Measurements from ENCODE around the gene SPDYE5. TPM values are rescaled to one million over a fixed set of nuclear protein-coding genes. Genes with fewer than 3 reads are reported as not detected.
"Not testable (repeated sequence)": the region's sequence is repeated elsewhere in the genome, so short reads cannot be mapped to it uniquely, and the experiment has no call there.

The SPDYE5 gene, protein sequence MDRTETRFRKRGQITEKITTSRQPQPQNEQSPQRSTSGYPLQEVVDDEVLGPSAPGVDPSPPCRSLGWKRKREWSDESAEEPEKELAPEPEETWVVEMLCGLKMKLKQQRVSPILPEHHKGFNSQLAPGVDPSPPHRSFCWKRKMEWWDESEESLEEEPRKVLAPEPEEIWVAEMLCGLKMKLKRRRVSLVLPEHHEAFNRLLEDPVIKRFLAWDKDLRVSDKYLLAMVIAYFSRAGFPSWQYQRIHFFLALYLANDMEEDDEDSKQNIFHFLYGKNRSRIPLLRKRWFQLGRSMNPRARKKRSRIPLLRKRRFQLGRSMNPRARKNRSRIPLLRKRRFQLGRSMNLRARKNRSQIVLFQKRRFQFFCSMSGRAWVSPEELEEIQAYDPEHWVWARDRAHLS
- total RNA-seq (not detected), polyA plus RNA-seq (under 1 TPM in 1 of 4 donors, not detected in 3; 0.15 TPM)

DNA sequence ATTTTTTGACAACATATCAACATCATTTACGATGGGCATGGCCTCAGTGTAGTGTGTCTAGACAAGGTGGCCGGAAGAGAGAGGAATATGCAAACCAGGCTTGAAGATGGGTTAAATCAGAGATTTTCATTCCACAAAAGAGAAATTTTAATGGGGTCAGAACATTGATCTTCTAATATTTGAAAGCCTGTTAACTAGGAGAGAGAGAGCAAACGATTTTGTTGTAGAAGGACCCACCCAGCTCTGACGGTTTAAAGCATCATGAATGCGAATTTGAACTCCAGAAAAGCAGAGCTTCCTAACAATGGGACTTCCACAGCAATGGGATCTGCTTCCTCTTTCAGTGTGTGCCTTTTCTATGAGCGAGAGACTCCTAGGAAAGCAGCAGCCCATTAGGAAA, at the start of gene SPDYE5:
Gene SPDYE5 (plus strand): TSS at position 301 of the 400 bp plus-strand sequence. CDS start 1,728 bp downstream, outside the sequence.
- H3K27me3 Mint-ChIP-seq; H3K9me3 Mint-ChIP-seq; H3K9me3 ChIP-seq (ENCODE audit: control insufficient read depth in 2 of 2, low read length in 2 of 2); H3K36me3 ChIP-seq (ENCODE audit: control insufficient read depth, insufficient read depth, low read length); DNase-seq; H3K4me3 Mint-ChIP-seq; H3K27ac ChIP-seq (ENCODE audit: insufficient read depth, low read length, poor library complexity, severe bottlenecking); ATAC-seq (ENCODE audit: low read depth in 2 of 2); H3K27me3 ChIP-seq (ENCODE audit: control insufficient read depth, insufficient read depth, low read length); H3K4me3 ChIP-seq (ENCODE audit: low read depth, low read length); H3K27ac Mint-ChIP-seq; H3K4me1 ChIP-seq (ENCODE audit: control insufficient read depth, insufficient read depth, low read length, poor library complexity, severe bottlenecking); H3K4me1 Mint-ChIP-seq; H3K36me3 Mint-ChIP-seq: not testable (repeated sequence)

DNA sequence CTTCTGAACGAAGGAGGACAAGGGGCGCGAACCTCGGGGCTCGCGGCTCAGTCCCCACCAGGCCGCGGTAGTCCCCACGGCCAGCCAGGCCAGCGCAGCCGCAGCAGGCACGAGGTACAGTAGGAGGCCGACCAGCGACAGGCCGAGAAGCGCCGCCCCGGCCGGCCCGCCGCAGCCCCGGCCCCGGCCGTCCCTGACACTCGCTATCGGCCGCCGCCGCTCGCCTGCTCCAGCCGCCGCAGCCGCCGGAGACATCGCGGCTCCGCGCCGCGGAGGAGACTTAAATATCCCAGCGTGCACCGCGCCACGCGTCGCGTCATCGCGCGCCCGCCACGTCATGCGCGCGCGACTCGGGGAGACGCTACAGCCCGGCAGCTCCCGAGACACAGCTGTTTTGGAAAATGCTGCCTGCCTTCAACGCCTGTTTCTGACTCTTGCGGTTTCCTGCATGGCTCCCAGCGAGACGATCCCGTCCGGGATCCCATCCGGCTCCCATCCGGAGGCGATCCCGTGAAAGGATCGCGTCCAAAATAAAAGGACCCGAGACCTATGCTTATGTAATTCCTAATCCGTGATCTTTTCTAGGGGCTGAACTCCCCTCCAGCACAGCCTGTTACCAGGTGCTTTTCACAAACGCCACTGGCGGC, 49.5 kb upstream of the SPDYE5 start:
- not testable (repeated sequence) for H3K4me1 ChIP-seq (ENCODE audit: control insufficient read depth, insufficient read depth, low read length, poor library complexity, severe bottlenecking); H3K27me3 Mint-ChIP-seq; H3K9me3 Mint-ChIP-seq; H3K9me3 ChIP-seq (ENCODE audit: control insufficient read depth in 2 of 2, low read length in 2 of 2); H3K27me3 ChIP-seq (ENCODE audit: control insufficient read depth, insufficient read depth, low read length)
- Mint-ChIP-seq H3K36me3 (peaks cover 25% of the 10 kb centered on the region), H3K27ac (peak overlapping the region; percentile 84 to 94 (median 94)), H3K4me3 (peak overlapping the region; percentile 88 to 98 (median 95)), H3K4me1 (peaks cover 0 to 29% (median 15%) of the 10 kb centered on the region in 4 donors)
- DNase-seq (peak; percentile 12 to 65 (median 23)), ATAC-seq (ENCODE audit: low read depth in 2 of 2) (peak; percentile 95 to 98)
- Histone ChIP-seq H3K36me3 (ENCODE audit: control insufficient read depth, insufficient read depth, low read length) (peaks cover 22% of the 10 kb centered on the region), H3K4me3 (ENCODE audit: low read depth, low read length) (peak overlapping the region; percentile 75), H3K27ac (ENCODE audit: insufficient read depth, low read length, poor library complexity, severe bottlenecking) (peak overlapping the region; percentile 66)

DNA sequence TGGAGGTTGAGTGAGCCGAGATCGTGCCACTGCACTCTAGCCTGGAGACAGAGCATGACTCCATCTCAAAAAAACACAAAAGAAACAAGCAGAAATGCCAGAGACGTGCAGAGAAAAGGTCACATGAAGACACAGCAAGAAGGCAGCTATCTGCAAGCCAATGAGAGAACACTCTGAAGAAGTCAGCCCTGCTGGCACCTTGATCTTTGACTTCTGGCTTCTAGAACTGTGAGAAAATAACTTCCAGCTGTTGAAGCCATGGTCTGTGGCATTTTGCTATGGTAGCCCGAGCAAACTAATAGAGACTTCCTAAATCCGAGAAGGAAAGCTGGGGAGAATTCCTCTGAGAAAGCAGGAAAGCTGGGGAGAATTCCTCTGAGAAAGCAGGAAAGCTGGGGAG, 42.2 kb upstream of the SPDYE5 start:
- H3K4me3 ChIP-seq (ENCODE audit: low read depth, low read length); H3K27me3 ChIP-seq (ENCODE audit: control insufficient read depth, insufficient read depth, low read length); H3K4me1 Mint-ChIP-seq; H3K36me3 Mint-ChIP-seq; DNase-seq; H3K27ac ChIP-seq (ENCODE audit: insufficient read depth, low read length, poor library complexity, severe bottlenecking); H3K4me3 Mint-ChIP-seq; H3K9me3 ChIP-seq (ENCODE audit: control insufficient read depth in 2 of 2, low read length in 2 of 2); H3K36me3 ChIP-seq (ENCODE audit: control insufficient read depth, insufficient read depth, low read length); H3K4me1 ChIP-seq (ENCODE audit: control insufficient read depth, insufficient read depth, low read length, poor library complexity, severe bottlenecking); H3K27me3 Mint-ChIP-seq; H3K9me3 Mint-ChIP-seq; ATAC-seq (ENCODE audit: low read depth in 2 of 2); H3K27ac Mint-ChIP-seq: not testable (repeated sequence)

DNA sequence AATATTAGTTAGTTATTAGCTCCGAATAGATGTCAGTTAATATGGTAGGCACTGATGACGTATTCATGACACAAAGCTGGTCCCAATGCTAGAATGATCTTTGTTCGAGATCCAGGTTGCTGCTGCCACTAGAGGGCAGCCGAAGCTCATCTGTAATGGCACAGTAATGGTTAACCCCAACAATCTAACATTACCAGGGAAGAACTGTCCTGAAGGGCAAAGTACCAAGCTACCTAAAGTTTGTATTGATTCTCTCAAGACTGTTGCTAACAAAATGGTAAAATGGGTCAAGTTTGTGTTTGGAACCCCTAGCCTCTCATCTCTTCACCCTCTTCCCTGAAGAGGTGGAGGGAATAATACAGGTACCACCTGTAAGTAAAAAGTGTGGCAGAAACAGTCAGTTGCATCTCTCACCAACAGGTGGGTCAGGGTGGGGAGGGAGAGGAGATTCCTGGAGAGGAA, 39.6 kb upstream of the SPDYE5 start:
- not testable (repeated sequence) for H3K27me3 ChIP-seq (ENCODE audit: control insufficient read depth, insufficient read depth, low read length); H3K36me3 ChIP-seq (ENCODE audit: control insufficient read depth, insufficient read depth, low read length); H3K4me1 ChIP-seq (ENCODE audit: control insufficient read depth, insufficient read depth, low read length, poor library complexity, severe bottlenecking); H3K27ac Mint-ChIP-seq; H3K4me3 ChIP-seq (ENCODE audit: low read depth, low read length); H3K36me3 Mint-ChIP-seq; H3K9me3 Mint-ChIP-seq; H3K27me3 Mint-ChIP-seq; H3K4me3 Mint-ChIP-seq; H3K9me3 ChIP-seq (ENCODE audit: control insufficient read depth in 2 of 2, low read length in 2 of 2); H3K4me1 Mint-ChIP-seq
- peak overlapping the region; percentile 23 for H3K27ac ChIP-seq (ENCODE audit: insufficient read depth, low read length, poor library complexity, severe bottlenecking)
- DNase-seq (peak in 1 of 3 donors; percentile 26), ATAC-seq (ENCODE audit: low read depth in 2 of 2) (peak; percentile 68 to 80)

DNA sequence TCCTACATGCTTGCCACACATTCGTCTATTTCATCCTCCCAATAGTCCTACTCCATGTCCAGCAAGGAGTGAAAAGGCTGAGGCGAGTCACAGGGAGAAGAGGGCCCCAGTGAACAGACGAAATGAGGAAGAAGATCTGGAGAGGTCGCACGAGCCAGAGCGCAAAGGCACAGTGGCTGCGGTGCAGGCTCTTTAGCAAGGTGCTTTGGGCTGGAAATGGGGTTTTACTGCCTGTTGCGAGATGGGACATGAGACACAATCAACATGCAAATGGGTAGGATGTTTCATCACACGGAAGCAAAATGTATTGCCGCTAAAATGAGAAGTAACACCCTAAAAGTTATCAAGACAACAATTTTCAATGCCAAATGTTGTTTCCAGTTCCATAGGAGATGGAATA, 35.7 kb upstream of the SPDYE5 start:
- not testable (repeated sequence) for H3K9me3 Mint-ChIP-seq; H3K27ac ChIP-seq (ENCODE audit: insufficient read depth, low read length, poor library complexity, severe bottlenecking); H3K27ac Mint-ChIP-seq; H3K27me3 ChIP-seq (ENCODE audit: control insufficient read depth, insufficient read depth, low read length); H3K4me3 Mint-ChIP-seq; ATAC-seq (ENCODE audit: low read depth in 2 of 2); H3K27me3 Mint-ChIP-seq; H3K4me1 ChIP-seq (ENCODE audit: control insufficient read depth, insufficient read depth, low read length, poor library complexity, severe bottlenecking); H3K9me3 ChIP-seq (ENCODE audit: control insufficient read depth in 2 of 2, low read length in 2 of 2); H3K4me1 Mint-ChIP-seq; H3K36me3 ChIP-seq (ENCODE audit: control insufficient read depth, insufficient read depth, low read length); DNase-seq; H3K36me3 Mint-ChIP-seq; H3K4me3 ChIP-seq (ENCODE audit: low read depth, low read length)

DNA sequence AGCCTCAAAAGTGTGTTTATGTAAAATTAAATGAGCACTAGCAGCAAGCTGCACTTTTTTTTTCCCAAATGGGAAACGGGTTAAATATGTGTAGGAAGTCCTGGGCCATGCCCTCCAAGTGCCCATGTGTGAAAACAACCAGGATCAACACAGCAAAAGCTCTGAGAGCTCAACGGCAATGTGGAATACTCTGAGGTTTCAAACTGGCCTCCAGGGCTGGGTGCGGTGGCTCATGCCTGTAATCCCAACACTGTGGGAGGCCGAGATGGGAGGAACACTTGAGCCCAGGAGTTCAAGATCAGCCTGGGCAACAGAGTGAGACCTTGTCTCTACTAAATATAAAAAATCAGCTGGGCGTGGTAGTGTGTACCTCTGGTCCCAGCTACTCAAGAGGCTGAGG, 34.1 kb upstream of the SPDYE5 start:
- not testable (repeated sequence) for H3K4me3 Mint-ChIP-seq; H3K9me3 Mint-ChIP-seq; H3K36me3 Mint-ChIP-seq; H3K27ac ChIP-seq (ENCODE audit: insufficient read depth, low read length, poor library complexity, severe bottlenecking); H3K27me3 Mint-ChIP-seq; H3K4me1 Mint-ChIP-seq; H3K4me3 ChIP-seq (ENCODE audit: low read depth, low read length); H3K9me3 ChIP-seq (ENCODE audit: control insufficient read depth in 2 of 2, low read length in 2 of 2); ATAC-seq (ENCODE audit: low read depth in 2 of 2); H3K27me3 ChIP-seq (ENCODE audit: control insufficient read depth, insufficient read depth, low read length); H3K27ac Mint-ChIP-seq; H3K4me1 ChIP-seq (ENCODE audit: control insufficient read depth, insufficient read depth, low read length, poor library complexity, severe bottlenecking); H3K36me3 ChIP-seq (ENCODE audit: control insufficient read depth, insufficient read depth, low read length); DNase-seq

DNA sequence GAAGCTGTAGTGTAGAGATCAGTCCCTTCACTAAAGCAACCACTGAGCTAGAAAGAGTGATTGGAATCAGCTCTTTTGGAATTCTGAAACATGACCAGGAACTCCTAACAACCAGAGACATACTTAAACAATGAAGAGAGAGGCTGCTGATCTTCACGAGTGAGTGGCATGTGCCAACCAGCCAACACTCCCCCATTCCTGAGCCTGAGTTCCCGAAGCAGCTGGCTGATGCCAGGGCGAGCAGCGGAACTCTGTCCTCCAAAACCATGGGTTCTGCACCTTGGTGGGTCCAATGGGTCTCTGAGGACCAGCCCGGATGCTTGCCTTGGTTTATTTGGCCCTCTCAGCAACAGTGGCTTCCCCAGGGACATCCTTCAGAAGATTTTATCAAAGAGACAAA, 31.6 kb upstream of the SPDYE5 start:
- not testable (repeated sequence) for H3K27me3 ChIP-seq (ENCODE audit: control insufficient read depth, insufficient read depth, low read length); H3K9me3 Mint-ChIP-seq; H3K36me3 ChIP-seq (ENCODE audit: control insufficient read depth, insufficient read depth, low read length); H3K36me3 Mint-ChIP-seq; H3K27ac ChIP-seq (ENCODE audit: insufficient read depth, low read length, poor library complexity, severe bottlenecking); H3K9me3 ChIP-seq (ENCODE audit: control insufficient read depth in 2 of 2, low read length in 2 of 2); H3K4me3 Mint-ChIP-seq; H3K27ac Mint-ChIP-seq; H3K27me3 Mint-ChIP-seq; ATAC-seq (ENCODE audit: low read depth in 2 of 2); DNase-seq; H3K4me1 ChIP-seq (ENCODE audit: control insufficient read depth, insufficient read depth, low read length, poor library complexity, severe bottlenecking); H3K4me3 ChIP-seq (ENCODE audit: low read depth, low read length); H3K4me1 Mint-ChIP-seq

DNA sequence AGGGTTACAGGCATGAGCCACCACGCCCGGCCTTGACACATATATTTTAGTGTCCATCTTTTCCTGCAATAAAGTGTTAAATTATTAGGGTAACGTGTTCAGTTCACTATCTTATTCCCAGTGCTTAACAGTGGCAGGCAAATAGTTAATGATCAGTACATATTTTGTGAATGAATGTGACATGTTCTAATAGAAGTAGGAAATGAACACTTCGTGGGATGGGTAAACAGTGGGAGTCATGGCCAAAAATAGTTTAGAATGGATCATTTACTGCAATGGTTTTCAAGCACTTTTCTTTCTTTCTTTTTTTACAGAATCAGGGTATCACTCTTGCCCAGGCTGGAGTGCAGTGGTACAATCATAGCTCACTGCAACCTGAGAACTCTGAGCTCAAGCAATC, 22.0 kb upstream of the SPDYE5 start:
- not testable (repeated sequence) for ATAC-seq (ENCODE audit: low read depth in 2 of 2); H3K27ac ChIP-seq (ENCODE audit: insufficient read depth, low read length, poor library complexity, severe bottlenecking); H3K9me3 Mint-ChIP-seq; H3K4me1 ChIP-seq (ENCODE audit: control insufficient read depth, insufficient read depth, low read length, poor library complexity, severe bottlenecking); DNase-seq; H3K4me1 Mint-ChIP-seq; H3K4me3 ChIP-seq (ENCODE audit: low read depth, low read length); H3K27me3 ChIP-seq (ENCODE audit: control insufficient read depth, insufficient read depth, low read length); H3K27ac Mint-ChIP-seq; H3K4me3 Mint-ChIP-seq; H3K27me3 Mint-ChIP-seq; H3K9me3 ChIP-seq (ENCODE audit: control insufficient read depth in 2 of 2, low read length in 2 of 2)
- peaks cover 18% of the 10 kb centered on the region for H3K36me3 ChIP-seq (ENCODE audit: control insufficient read depth, insufficient read depth, low read length)
- peaks cover 18% of the 10 kb centered on the region for H3K36me3 Mint-ChIP-seq
